ACC112 (cell line): ENCODE measurements around the gene ERP27.

Experiments
- H2AFZ ChIP-seq: fragments of 200-600 bp; sonication (generic); one replicate; pipeline ENCODE4 v1.6.0; 2017; ENCODE audit warnings: antibody characterized with exemption, low read length; ENCODE audit not compliant: unreplicated experiment
- H3K27ac ChIP-seq: fragments of 200-600 bp; sonication (generic); 2 replicates; pipeline ENCODE4 v1.5.1; 2014; ENCODE audit warnings: low read depth, mild to moderate bottlenecking, antibody characterized with exemption, low read length, moderate library complexity
- H3K27me3 ChIP-seq: fragments of 200-600 bp; sonication (generic); 2 replicates; pipeline ENCODE4 v1.6.1; 2014; ENCODE audit warnings: mild to moderate bottlenecking, antibody characterized with exemption, low read length, moderate library complexity, mixed read lengths; ENCODE audit not compliant: insufficient read depth
- H3K36me3 ChIP-seq: fragments of 200-600 bp; sonication (generic); 2 replicates; pipeline ENCODE4 v1.6.1; 2016; ENCODE audit warnings: mild to moderate bottlenecking, antibody characterized with exemption, low read length, moderate library complexity, mixed read lengths; ENCODE audit not compliant: insufficient read depth
- H3K4me1 ChIP-seq: fragments of 200-600 bp; sonication (generic); one replicate; pipeline ENCODE4 v1.6.1; 2016; ENCODE audit warnings: low read length, mixed read lengths; ENCODE audit not compliant: insufficient read depth, unreplicated experiment, control insufficient read depth
- H3K4me3 ChIP-seq: fragments of 200-600 bp; sonication (generic); 2 replicates; pipeline ENCODE4 v1.5.1; 2014; ENCODE audit warnings: mild to moderate bottlenecking, low read depth, low read length
- H3K79me2 ChIP-seq: fragments of 200-600 bp; sonication (generic); one replicate; pipeline ENCODE4 v1.6.0; 2016; ENCODE audit warnings: low read length; ENCODE audit not compliant: control insufficient read depth, unreplicated experiment, insufficient read depth

Gene ERP27

GRCh38 chr12:14890701-14891100 lies 47.6 kb downstream of the ERP27 start:
- Histone ChIP-seq H2AFZ (no peak overlapping the region), H3K27ac (no peak overlapping the region), H3K4me1 (peaks cover 8% of the 10 kb centered on the region), H3K79me2 (no peaks in the 10 kb centered on the region), H3K4me3 (no peak overlapping the region), H3K27me3 (no peaks in the 10 kb centered on the region), H3K36me3 (no peaks in the 10 kb centered on the region)

DNA sequence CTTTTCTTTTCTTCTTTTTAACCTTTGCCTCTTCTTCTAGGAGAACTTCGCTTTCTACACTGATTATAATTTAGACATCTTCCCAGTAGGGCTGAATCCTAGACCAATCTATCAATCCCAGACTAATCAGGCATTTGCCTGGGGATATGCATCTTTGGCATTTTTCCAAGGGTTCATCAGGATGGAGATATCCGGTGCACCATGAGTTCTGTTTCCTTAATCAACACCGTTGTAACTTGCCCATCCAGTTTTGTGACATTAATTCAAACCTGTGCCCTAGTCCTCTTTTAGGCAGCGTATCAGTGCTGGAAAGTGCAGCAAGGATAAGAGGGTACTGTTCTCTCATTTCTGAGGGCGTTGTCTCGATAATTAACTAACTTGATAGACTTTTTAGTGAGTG lies 52.1 kb downstream of the ERP27 start:
- peak overlapping the region; percentile 34 for H2AFZ ChIP-seq
- H3K27ac ChIP-seq, result no peak overlapping the region
- H3K79me2 ChIP-seq, result no peaks in the 10 kb centered on the region
- peak overlapping the region; percentile 50 for H3K4me3 ChIP-seq
- no peaks in the 10 kb centered on the region for H3K27me3 ChIP-seq
- H3K4me1 ChIP-seq, result peaks cover 12% of the 10 kb centered on the region
- H3K36me3 ChIP-seq, result no peaks in the 10 kb centered on the region

DNA sequence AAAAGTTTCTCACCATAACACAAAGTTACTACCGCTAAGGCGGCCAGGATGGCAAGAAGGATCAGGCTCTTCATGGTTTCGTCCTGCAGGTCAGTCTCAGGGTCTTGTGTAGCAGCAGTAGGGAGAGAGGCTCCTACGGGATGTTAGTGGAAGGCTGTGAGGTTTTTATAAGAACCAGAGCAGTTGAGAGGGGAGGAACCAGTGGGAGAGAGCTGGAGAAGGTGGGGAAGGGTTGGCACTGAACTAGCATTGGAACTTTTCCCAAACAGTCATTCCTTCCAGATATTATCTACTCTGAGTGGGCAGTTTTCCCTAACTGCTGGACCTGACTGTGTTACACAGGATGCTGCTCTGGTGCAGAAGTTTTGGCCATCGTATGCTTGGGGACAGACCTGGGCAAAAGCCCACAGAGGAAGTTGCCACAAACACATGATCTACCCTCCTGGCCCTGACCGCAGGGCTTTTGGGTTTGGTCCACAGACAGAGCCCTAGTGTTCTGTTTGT lies 52.6 kb downstream of the ERP27 start, which contains the start of gene MGP:
MGP (minus strand) TSS at position 137 of the 504 bp plus-strand sequence; CDS start at position 74, 63 bp downstream.
- peak within 1 kb of the TSS; percentile 58 for H3K4me3 ChIP-seq
- peak within 1 kb of the TSS; percentile 23; the same call in 1 of the 2 replicates for H3K27ac ChIP-seq

GRCh38 chr12:14884458-14884878 lies 53.9 kb downstream of the ERP27 start:
- Histone ChIP-seq H3K27ac (peak overlapping the region; percentile 23; the same call in 1 of the 2 replicates), H3K36me3 (no peaks in the 10 kb centered on the region), H3K4me1 (peaks cover 12% of the 10 kb centered on the region), H3K27me3 (no peaks in the 10 kb centered on the region), H3K79me2 (no peaks in the 10 kb centered on the region), H2AFZ (no peak overlapping the region), H3K4me3 (peak overlapping the region; percentile 58)

More for the DNA sequence above, 52.6 kb downstream of the ERP27 start, which contains the start of gene MGP:
- H3K79me2 ChIP-seq, result no peaks in the 10 kb centered on the region
- no peaks in the 10 kb centered on the region for H3K27me3 ChIP-seq
- no peaks in the 10 kb centered on the region for H3K36me3 ChIP-seq
- H3K4me1 ChIP-seq, result peaks cover 12% of the 10 kb centered on the region
- H2AFZ ChIP-seq, result peak within 1 kb of the TSS; percentile 34

DNA sequence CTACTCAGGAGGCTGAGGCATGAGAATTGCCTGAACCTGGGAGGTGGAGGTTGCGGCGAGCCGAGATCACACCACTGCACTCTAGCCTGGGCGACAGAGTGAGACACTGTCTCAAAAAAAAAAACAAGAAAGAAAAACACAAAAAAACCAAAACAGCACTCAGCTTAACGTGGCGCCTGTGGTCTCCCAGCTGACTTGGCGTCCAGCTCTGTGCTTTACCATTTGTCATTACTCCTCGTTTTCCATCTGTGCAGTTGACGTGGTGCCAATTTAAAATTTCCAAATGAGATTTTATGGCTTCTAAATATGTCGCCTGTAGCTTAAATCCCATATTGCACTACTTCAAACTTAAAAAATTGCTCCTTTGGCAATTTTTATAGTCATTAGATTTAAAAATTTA lies 54.7 kb downstream of the ERP27 start:
- Histone ChIP-seq H3K79me2 (no peaks in the 10 kb centered on the region), H3K36me3 (no peaks in the 10 kb centered on the region), H3K27me3 (no peaks in the 10 kb centered on the region), H3K4me3 (no peak overlapping the region), H3K4me1 (peaks cover 12% of the 10 kb centered on the region), H3K27ac (no peak overlapping the region), H2AFZ (no peak overlapping the region)

GRCh38 chr12:14880890-14881453 lies 57.4 kb downstream of the ERP27 start:
- H3K4me3 ChIP-seq, result no peak overlapping the region
- no peaks in the 10 kb centered on the region for H3K27me3 ChIP-seq
- peaks cover 6% of the 10 kb centered on the region for H3K4me1 ChIP-seq
- no peaks in the 10 kb centered on the region for H3K36me3 ChIP-seq
- no peak overlapping the region for H3K27ac ChIP-seq
- no peaks in the 10 kb centered on the region for H3K79me2 ChIP-seq
- H2AFZ ChIP-seq, result no peak overlapping the region

DNA sequence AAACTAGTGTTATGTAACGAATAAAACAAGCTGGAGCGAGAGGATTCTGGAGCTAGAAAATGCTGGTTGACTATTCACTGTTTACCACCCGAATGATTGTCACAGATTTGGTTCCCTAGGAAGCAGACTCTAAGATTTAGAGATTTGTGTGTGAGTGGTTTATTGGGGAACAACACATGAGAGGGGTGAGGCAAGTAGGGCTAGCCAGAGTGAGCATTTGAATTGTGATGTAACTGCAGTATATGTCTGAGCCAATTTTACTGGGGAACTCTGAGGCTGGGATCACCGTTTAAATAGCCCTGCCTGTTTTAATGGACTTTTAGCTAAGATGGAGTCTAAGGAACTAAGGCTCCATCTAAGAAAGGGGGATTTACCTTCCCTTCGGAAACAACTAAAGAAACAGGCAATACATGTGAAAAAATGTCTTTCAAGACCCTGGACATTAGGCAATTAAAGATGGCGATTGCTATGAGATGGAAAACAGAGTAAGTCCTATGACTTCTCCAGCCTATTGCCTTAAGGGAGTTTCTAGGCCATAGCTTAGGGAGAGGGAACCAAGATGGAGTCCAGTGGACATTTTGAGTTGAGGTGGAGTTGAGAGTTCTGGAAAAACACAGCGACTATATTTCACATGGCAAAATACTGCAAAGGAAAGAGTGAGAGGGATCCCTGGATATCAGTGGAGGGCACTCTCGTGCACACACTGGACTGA lies 59.0 kb downstream of the ERP27 start:
- Histone ChIP-seq H2AFZ (no peak overlapping the region), H3K27me3 (no peaks in the 10 kb centered on the region), H3K4me1 (no peaks in the 10 kb centered on the region), H3K4me3 (no peak overlapping the region), H3K79me2 (no peaks in the 10 kb centered on the region), H3K36me3 (no peaks in the 10 kb centered on the region), H3K27ac (no peak overlapping the region)

- H3K79me2 ChIP-seq, result no peaks in the 10 kb centered on the region
- H3K36me3 ChIP-seq, result no peaks in the 10 kb centered on the region
- no peak overlapping the region for H2AFZ ChIP-seq
- no peaks in the 10 kb centered on the region for H3K27me3 ChIP-seq
- no peaks in the 10 kb centered on the region for H3K4me1 ChIP-seq
- no peak overlapping the region for H3K4me3 ChIP-seq
- H3K27ac ChIP-seq, result no peak overlapping the region
Measured at GRCh38 chr12:14878488-14878887, 59.8 kb downstream of the ERP27 start.

DNA sequence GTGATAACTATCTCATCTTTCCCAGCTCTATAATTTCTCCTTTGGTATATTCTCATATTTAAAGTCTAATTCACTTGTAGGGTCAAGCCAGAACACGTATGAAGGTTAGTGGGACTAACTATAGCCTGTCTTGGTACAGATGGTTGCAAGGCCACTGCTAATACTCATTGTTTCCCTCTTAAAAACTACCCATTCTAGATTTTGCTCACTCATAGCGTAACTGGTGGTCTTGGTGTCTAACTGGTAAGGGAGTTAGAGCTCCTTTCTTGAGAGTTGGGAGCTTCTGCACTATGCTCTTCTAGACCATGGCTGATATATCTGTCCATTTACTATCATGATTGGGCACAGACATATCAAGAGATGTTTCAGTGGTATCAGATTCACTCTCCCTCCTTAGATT lies 61.5 kb downstream of the ERP27 start:
- no peak overlapping the region for H2AFZ ChIP-seq
- H3K27me3 ChIP-seq, result no peaks in the 10 kb centered on the region
- no peak overlapping the region for H3K27ac ChIP-seq
- no peaks in the 10 kb centered on the region for H3K4me1 ChIP-seq
- no peaks in the 10 kb centered on the region for H3K36me3 ChIP-seq
- H3K4me3 ChIP-seq, result no peak overlapping the region
- no peaks in the 10 kb centered on the region for H3K79me2 ChIP-seq

DNA sequence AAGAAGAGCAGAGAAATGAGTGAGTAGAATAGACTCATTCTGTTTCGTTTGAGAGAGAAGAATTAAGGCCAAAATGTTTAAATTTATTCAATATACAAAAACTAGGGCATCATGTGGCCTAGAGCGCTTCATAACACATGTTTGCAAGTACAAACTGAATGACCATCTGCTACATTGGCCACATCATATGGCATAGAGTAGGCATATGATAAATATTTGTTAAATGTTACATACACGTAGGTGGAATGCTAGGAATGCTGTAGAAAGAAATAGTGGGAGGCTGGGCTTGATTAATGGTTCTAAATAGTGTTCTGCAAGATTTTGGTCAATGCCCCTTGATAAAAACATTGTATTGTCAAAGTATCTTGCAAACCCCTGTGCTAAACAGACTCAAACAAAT lies 63.5 kb downstream of the ERP27 start:
- no peak overlapping the region for H3K4me3 ChIP-seq
- no peaks in the 10 kb centered on the region for H3K79me2 ChIP-seq
- H3K36me3 ChIP-seq, result no peaks in the 10 kb centered on the region
- no peaks in the 10 kb centered on the region for H3K27me3 ChIP-seq
- H3K4me1 ChIP-seq, result no peaks in the 10 kb centered on the region
- no peak overlapping the region for H2AFZ ChIP-seq
- no peak overlapping the region for H3K27ac ChIP-seq
